NCI-H1930 (cell line): Measurements from ENCODE around the gene SEMA3F.
"Not testable (repeated sequence)": the region's sequence is repeated elsewhere in the genome, so short reads cannot be mapped to it uniquely, and the experiment has no call there.

Experiments used
- DNase-seq, 2 experiments: peaks; one replicate each; lab custom pipeline; 2025; lab: John Stamatoyannopoulos, UW

SEMA3F gene

DNA sequence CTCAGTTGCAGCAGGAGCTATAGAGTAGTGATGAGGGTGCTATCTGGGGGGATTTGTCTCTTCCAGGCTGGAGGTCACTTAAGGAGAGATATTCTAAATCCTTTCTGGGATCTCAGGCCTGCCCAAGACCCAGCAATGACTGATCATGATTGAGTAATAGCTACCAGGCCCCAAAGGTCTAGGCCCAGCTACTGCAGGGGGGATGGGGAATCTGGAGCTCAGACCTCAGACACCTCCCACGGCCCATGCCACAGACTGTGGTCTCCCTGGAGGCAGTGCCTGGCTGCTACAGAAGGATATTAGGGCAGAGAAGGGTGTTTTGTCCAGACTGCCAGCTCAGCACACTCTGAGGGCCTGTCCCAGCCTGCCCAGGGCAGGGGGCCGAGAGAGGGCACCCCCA is 56.8 kb downstream of the SEMA3F start:
- no peak for DNase-seq

DNA sequence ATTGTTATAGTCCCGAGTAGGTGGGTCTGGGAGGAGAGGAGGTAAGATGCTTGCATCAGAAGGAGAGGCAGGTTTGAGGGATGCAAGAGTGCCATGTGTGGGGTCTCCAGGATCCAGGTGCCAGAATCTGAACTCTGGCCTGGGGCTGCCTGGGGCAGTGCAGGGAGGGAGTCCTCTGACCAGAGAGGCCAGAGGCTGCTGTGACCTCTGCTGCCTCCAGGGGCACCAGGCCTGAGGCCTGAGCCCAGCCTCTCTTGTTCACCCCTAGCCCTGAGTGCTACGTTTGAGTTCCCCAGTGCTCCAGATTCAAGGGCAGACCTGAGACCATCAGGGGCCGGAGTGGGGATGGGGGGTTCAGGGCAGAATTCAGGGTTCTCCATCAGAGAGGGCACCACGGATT is 57.4 kb downstream of the SEMA3F start:
- no peak for DNase-seq

DNA sequence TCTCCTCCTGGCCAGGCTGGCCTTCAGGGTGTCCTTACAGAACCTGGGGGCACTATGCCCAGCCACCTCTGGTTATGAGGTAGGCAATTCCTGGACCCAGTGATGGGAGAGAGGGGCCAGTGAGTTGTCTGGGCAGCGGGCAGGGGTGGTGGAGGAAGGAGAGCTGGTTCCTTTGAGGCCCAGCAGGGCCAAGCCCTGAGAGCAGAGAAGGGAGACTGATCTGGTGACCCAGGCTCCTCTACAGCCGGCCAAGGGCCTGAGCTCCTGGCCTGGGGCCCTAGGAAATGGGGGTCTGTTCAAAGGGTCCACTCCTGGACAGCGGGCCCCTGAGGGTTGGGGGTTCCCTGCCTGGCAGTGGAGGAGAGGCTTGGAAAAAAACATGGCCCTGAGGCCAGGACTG is 57.8 kb downstream of the SEMA3F start:
- no peak for DNase-seq

DNA sequence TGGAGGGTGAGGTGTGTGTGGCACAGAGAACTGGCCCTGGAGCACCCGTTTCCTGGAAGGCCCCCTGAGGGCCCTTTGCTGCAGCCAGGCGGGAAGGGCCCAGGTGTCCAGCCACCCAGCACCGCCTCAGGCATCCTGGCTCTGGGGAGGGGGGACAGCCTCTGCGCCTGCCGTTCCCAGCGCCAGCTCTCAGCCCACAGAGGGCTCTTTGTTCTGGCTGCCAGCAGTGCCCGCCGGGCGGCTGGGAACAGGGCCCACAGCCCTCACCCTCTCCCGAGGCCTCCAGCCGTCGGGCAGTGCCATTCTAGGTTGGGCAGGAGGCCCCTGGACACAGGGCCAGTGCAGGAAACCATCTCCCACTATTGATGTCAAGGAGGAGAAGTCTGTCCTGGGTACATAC is 58.2 kb downstream of the SEMA3F start:
- DNase-seq: no peak

GRCh38 chr3:50214824-50215223 is 59.7 kb downstream of the SEMA3F start:
- no peak for DNase-seq

- no peak for DNase-seq
These were observed 60.4 kb downstream of the SEMA3F start for GRCh38 chr3:50215529-50215928.

DNA sequence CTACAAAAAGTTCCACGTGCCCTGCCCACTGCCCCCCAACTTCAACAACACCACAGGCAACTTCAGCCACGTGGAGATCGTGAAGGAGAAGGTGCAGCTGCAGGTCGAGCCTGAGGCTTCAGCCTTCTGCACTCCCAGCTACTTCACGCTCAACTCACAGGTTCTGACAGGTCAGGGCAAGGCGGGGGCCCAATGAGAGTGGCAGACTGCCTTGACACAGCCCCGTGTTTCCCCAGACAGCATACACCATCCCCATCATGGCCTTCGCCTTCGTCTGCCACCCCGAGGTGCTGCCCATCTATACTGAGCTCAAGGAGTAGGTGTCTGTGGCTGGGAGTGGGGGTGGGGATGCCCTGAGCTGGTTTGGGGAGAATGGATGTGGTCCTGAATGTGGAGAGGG is 62.6 kb downstream of the SEMA3F start:
- no peak for DNase-seq

GRCh38 chr3:50218448-50218847 is 63.3 kb downstream of the SEMA3F start:
- no peak for DNase-seq

GRCh38 chr3:50219285-50219684 is 64.2 kb downstream of the SEMA3F start:
- DNase-seq: no peak

- DNase-seq: no peak
These were observed 65.0 kb downstream of the SEMA3F start for GRCh38 chr3:50220109-50220508.

- no peak for DNase-seq
These were observed 65.9 kb downstream of the SEMA3F start for GRCh38 chr3:50221051-50221410.

- DNase-seq: no peak
These were observed 66.5 kb downstream of the SEMA3F start for GRCh38 chr3:50221411-50222168.

DNA sequence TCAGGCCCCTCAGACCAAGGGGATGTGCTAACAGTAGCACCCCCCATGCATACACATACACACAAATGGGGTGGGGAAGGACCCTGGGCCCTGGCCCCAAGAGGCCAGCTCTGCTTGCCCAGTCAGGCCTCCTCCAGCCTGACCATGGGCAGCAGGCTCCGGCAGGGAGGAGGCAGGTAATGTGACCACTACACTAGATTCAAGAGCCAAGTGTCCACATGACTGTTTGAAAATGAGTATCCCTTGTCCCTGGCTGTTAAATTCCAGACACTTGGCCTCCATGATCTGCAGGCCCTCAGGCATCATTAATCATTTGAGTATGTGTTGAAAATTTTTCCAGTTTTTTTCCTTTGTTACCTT is 67.0 kb downstream of the SEMA3F start:
- no peak for DNase-seq

DNA sequence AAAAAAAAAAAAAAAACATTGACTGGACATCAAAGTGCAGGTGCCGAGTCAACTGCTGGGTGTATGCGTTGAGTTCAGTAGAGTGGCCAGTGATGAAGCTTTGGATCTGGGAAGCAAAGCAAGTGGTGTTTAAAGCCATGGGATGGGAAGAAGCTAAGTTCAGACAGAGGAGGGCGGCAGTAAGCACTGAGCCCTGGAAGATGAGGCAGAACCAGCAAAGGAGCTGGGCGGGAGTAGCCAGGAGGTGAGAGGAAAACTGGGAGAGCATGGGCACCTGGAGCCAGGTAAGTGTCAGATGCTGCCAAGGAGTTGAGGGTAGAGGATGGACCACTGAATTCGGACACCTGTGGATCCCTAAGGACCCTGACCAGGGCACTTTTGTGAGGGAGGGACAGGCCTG is 69.5 kb downstream of the SEMA3F start:
- DNase-seq: no peak

DNA sequence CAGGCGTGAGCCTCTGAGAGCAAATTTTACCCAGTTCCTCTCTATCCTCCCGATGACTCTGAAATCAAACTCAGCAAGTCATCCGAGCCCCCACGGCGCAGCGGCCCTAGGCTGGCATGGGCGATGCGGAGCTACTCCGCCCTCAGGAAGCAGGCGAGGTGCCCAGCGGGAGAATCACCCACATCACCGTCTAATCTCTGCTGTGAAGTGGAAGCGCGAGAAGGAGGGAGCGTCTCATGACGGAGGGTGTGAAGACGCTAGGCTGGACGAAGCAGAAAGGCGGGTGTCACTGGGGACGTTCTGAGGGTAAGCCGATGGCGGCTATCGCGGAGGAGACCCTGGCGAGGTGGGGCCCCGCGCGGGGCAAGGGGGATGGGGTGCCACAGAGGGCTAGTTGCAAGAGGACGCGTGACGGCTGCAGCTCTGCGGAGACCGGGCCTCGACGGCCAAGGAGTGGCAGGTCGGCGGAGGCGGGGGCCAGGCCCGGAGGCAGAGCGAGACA is 71.8 kb downstream of the SEMA3F start:
- DNase-seq: peak in 1 of 2 experiments; percentile 31

GRCh38 chr3:50227390-50228183 is 72.5 kb downstream of the SEMA3F start:
- DNase-seq: peak; percentile 77 to 89

DNA sequence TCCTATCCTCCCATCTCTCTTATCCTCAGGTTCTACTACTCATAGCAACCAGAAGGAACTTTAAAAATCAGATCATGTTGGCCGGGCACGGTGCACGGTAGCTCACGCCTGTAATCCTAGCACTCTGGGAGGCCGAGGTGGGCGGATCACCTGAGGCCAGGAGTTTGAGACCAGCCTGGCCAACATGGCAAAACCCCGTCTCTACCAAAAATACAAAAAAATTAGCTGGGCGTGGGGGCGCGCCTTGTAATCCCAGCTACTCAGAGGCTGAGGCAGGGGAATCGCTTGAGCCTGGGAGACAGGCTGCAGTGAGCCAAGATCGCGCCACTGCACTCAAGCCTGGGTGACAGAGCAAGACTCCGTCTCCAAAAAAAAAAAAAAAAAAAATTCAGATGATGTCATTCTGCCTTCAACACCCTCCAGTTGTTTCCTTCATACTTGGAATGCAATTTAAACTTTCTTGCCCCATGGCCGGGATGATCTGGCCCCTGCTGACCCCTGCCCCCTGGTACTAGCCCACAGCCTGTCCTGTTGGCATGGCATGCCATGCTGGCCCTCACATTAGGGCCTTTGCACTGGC is 73.2 kb downstream of the SEMA3F start:
- not testable (repeated sequence) for DNase-seq

DNA sequence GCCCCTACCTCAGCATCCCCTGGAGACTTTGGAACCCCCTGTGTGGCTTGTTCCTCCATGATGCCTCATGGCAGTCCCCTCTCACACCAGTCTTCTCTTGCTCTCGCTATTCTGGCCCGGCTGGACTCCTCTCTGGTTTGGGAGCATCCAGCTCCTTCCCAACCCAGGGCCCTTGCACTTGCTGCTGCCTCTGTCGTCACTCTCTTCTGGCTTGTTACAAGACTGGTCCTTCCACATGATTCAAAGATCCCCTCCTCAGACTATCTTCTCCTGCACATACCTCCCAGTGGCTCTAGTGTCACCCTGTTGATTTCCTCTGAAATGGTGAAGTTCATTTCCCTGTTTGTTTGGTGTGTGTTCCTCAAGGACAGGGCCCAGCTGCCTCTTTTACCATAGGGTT is 74.4 kb downstream of the SEMA3F start:
- DNase-seq: no peak

DNA sequence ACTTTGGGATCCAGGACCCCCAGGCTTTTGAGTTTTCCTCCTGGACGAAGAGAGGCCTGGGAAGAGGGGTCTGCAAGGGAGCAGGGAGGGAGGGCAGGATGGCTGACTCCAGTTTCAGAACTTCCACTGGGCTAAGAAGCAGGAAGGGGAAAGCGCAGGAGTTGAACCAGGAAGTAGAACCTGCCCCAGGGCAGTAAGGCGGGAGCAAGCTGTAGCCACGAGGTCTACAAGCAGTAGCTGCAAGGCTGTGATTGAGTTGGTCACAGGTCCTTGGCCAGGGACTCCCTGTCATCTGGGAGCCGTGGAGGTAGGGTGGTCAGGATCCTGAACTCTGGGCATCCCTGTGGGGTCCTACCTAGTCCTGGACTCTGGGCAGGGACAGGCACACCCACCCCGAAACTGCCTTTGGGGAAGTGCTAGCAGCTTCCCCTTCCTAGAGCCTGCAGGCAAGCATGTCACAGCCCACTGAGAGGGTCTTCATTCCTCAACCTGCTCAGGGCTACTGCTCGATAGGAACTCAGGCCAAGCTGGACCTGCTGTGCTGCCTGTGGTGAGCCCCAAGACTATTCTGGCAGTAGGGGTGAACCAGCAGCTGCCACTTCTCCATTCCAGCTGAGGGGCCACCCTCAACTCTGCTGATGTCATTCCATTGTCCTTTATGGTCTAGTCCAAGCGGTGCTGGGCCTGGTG is 75.1 kb downstream of the SEMA3F start:
- DNase-seq: no peak

- no peak for DNase-seq
These were observed 75.6 kb downstream of the SEMA3F start for GRCh38 chr3:50230794-50231125.

DNA sequence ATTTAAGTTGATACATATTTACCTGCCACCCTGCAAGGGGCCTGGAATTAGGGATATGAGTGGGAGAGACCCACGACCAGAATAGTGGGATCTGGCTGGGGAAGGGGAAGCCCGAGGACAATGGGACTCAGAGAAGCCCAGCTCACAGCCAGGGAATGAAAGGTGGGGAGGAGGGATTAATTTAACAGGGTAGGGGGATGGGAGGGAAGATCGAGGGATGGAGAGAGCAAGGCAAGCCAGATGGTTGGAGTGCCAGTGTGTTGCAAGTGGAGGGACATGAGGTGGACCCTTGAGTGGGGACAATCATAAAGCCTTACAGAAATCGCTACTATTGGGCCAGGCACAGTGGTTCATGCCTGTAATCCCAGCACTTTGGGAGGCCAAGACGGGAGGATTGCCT is 76.5 kb downstream of the SEMA3F start:
- DNase-seq: no peak

DNA sequence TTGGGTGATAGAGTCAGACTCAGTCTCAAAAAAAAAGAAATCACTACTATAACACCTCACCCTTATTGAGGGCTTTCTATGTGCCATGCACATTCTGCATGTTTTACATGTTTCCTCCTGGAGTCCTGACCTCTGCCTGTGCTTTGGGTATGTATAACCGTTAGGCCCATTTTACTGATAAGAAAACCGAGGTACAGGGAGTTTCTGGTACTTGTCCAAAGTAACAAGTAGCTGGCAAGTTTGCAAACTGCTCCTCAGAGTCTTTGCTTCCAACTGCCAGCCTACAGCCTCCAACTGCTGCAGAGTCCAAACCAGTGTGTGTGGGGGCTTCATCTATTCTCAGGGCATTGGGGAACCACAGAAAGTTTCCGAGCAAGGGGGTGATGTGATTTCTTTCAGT is 77.2 kb downstream of the SEMA3F start:
- no peak for DNase-seq

GRCh38 chr3:50233176-50233575 is 78.1 kb downstream of the SEMA3F start:
- no peak for DNase-seq
